Stimulated activated CD4-positive, alpha-beta T cell treated with anti-CD3 and anti-CD28 coated beads, Interleukin-1b, Interleukin-23, amount 100 ng/mL, for 4 hours (primary cell): Measurements from ENCODE around the gene RAP1GAP2.

ENCODE experiments used
- DNase-seq, 2 donors: peaks; one replicate each; pipeline ENCODE4 v3.0.0-alpha.2; 2020; ENCODE audit warnings: low read depth in 2 of 2

The RAP1GAP2 gene

GRCh38 chr17:2853283-2854142, 57.3 kb downstream of the RAP1GAP2 start:
- DNase-seq, result peak in 1 of 2 donors; percentile 38

DNA sequence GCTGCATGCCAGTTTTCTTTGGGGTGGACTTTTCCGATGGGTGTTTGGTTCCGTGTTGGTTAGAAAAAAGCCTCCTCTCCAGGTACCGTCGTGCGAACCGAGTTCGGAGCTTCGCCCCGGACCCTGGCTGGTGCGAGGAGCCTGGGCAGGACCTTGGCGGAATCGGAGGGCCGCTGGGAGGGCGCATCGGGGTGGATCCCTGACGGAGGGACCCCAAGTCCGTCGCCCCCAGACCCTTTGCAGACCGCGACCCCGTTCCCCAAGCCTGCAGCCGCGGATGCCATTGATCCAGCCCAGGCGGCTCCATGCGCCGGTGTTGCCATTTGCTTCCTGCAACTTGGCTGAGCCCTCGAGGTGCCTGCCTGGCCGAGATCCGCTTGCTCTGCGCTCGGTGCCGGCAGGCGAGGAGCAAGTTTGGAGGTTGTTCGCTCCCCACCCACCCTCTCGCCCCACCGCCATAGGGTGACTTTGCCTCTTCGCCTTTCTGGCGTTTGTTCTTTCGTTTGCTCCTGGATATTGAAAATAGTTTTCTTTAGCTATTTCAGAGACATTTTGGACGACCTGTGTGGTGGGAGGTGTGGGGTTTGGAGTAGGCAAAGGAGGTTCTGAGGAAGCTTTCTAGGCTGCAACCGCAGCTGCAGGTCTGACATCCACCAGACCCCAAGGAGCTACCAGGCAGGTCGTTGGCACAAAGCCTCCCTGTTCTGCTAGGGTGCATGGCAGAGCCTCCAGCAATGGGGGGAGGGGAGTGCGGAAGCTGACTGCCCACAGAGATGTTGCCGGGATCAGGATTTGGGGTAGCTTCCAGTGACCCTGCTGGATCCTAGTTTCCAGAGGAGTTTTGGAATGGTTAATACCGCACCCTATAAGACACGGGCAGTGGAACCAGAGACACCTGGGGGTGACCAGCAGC, 58.2 kb downstream of the RAP1GAP2 start:
- DNase-seq, result no peak

- DNase-seq, result no peak
Observed at GRCh38 chr17:2855063-2855600, 58.9 kb downstream of the RAP1GAP2 start.

GRCh38 chr17:2856727-2857126, 60.5 kb downstream of the RAP1GAP2 start:
- no peak for DNase-seq

DNA sequence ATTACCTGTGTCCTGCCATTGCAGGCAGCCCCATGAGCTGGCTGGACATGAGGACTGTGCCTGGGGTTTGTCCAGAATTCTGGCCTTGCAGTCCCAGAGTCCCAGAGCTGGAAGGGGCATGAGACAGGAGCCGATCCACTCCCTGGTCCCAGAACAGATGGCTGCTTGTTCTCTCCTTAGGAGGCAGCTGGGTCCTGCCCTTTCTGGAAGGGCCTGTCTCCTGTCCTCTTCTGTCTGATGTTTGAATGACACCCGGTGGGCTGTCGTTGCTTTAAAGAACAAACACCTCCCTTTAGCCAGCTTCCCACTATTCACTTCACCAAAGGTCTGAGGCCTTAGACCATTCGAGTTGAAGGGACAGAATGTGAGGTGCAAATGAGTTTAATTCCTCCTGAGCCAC, 63.8 kb downstream of the RAP1GAP2 start:
- no peak for DNase-seq

GRCh38 chr17:2860883-2861282, 64.6 kb downstream of the RAP1GAP2 start:
- DNase-seq, result no peak

DNA sequence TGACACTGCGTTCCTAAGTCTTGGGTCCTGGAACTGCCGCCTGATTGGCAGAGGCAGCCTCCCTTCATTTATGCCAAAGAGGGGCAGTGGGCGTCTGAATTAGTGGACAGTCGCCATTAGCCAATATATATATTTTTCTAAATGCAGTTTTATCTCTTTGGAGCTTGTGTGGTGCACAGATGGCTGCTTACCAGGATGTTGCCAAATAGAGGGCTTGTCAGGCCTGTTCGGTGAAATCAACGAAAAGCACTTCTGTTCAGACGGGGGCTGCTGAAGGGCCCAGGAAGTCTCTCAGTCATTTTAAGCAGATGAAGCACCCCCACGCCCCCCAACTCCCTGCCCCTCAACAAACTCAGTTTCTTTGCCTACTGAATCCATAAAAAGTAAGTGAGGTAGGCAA, 66.0 kb downstream of the RAP1GAP2 start:
- DNase-seq, result no peak

DNA sequence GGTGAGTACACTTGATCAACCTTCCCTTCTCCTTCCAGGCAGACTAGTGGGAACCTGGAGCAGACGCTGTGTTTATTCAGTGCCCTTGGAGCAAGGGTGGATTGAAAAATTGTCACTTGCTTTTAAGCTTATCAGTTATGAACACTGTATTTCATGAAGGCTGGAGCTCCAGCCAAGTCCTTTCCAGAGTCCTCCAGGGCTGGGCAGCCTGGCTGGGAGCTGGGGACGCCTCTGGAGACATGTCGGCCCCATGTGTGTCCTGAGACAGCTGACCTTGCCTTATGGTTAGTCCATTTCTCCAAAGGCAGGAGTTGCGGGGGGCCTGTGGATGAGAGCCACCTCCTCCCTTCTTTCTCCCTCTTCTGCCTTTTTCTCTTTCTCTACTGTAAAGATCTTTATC, 67.0 kb downstream of the RAP1GAP2 start:
- DNase-seq, result no peak

DNA sequence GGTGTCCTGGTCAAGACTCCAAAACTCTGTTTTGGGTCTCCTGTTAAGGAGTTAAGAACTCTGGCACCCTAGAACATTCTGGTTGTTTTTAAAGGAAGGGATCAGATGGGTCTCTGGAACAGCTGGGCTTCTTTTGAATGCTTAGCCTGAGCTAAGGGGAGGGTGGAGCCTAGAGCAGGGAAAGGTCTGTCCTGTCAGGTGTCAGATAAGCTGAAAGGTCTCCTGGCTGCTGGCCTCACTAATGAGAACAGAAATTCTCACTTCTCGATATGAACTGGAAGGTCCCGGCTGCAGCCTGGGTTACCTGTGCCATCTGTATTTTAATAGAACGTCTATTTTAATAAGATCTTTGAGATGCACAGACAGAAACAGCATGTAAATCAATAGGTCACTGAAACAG, 69.0 kb downstream of the RAP1GAP2 start:
- DNase-seq, result no peak

- no peak for DNase-seq
Observed at GRCh38 chr17:2867441-2868424, 71.5 kb downstream of the RAP1GAP2 start.

GRCh38 chr17:2869604-2870003, 73.4 kb downstream of the RAP1GAP2 start:
- no peak for DNase-seq

DNA sequence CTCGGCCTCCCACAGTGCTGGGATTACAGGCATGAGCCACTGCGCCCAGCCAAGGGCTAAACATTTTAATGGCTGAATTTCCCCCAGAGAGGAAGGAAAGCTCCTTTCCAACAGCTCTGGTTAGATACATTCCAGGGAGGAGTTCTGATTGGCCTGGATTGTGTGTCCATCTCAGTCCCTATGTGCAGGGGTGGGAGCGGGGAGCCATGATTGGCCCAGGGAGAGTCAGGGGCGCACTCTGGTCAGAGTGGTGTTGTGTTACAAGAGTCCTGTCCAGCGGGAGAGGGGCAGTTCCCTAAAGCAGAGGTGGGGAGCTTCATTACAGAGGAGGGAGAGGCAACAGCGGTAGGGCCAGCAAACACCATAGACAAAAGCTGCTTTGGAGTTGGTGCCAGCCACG, 75.0 kb downstream of the RAP1GAP2 start:
- DNase-seq, result no peak

GRCh38 chr17:2871720-2872119, 75.5 kb downstream of the RAP1GAP2 start:
- DNase-seq, result no peak

GRCh38 chr17:2872282-2872681, 76.0 kb downstream of the RAP1GAP2 start:
- DNase-seq, result no peak

GRCh38 chr17:2874189-2874686, 78.0 kb downstream of the RAP1GAP2 start:
- DNase-seq, result no peak

GRCh38 chr17:2875608-2876007, 79.4 kb downstream of the RAP1GAP2 start:
- DNase-seq, result no peak

DNA sequence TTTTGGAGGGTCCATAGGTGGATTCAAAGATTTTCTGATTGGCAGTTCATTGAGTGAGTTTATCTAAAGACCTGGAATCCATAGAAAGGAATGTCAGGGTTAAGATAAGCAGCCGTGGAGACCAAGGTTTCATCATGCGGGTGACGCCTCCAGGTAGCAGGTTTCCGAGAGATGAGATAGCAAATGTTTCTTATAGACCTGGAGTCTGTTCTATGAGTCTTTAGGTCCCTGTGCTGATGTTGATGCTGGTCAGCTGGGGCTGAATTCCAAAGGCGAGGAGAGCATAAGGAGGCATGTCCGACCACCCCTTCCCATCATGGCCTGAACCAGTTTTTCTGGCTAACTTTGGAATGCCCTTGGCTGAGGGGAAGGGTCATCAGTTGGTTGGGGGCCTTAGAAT, 80.2 kb downstream of the RAP1GAP2 start:
- no peak for DNase-seq

DNA sequence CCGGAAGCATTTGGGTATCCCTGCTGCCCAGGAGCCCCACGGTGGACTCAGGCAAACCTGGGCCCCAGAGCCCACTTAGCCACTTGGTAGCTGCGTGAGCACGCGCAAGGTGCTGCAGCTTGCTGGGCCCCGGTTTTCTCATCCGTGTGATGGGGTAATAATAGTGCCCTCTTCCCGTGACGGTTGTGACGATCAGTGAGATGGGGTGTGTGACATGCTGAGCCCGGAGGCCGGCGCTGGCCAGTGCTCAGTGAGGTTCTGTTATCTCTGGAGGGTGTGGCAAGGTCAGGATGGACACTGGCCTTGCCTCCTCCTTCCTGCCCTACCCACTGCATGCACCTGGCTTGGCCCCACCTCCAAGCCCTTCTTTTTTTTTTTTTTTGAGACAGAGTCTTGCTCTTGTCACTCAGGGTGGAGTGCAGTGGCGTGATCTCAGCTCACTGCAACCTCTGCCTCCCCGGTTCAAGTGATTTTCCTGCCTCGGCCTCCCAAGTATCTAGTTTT, 82.6 kb downstream of the RAP1GAP2 start:
- DNase-seq, result no peak

- no peak for DNase-seq
Observed at GRCh38 chr17:2880050-2880449, 83.8 kb downstream of the RAP1GAP2 start.

DNA sequence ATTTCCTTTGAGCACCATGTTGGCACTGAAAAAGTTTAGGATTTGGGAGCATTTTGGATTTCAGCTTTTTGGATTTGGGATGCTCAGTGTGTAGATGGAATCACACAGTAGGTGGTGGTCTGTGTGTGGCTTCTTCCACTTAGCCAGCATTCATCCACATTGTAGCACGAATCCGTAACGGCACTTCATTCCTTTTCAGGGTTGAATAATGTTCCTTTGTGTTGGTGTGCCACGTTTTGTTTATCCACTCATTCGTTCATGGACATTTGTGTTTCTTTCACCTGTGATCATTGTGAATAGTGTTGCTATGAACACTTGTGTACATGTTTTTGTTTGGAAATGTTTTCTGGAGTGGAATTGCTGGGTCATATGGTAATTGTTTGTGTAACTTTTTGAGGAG, 85.1 kb downstream of the RAP1GAP2 start:
- DNase-seq, result no peak
